Measurements from ENCODE around the gene KCNMA1. TPM values are rescaled to one million over a fixed set of nuclear protein-coding genes. Genes with fewer than 3 reads are reported as not detected.

The KCNMA1 gene
- total and polyA plus RNA-seq, 2 donors from 2014 or later, result 4.2 to 8.9 TPM

GRCh38 chr10:77117501-77117900, 520.1 kb downstream of the KCNMA1 start:
- Histone ChIP-seq H3K4me3 (ENCODE audit: low read length in 3 of 3) (no peak overlapping the region), H3K27ac (ENCODE audit: low read depth in 2 of 2, low read length in 2 of 2) (no peak overlapping the region), H3K36me3 (ENCODE audit: control insufficient read depth in 2 of 3, insufficient read depth in 3 of 3, low read length in 3 of 3) (no peaks in the 10 kb centered on the region), H3K9ac (ENCODE audit: low read length in 3 of 3) (no peak overlapping the region), H3K27me3 (ENCODE audit: control insufficient read depth, insufficient read depth, low read length) (no peaks in the 10 kb centered on the region), H3K9me3 (ENCODE audit: control insufficient read depth in 2 of 3, insufficient read depth in 1 of 3, low read length in 3 of 3) (no peaks in the 10 kb centered on the region), H3K4me1 (ENCODE audit: control insufficient read depth in 2 of 3, insufficient read depth in 2 of 3, low read depth in 1 of 3, low read length in 3 of 3) (no peaks in the 10 kb centered on the region)
- intact Hi-C loops (cut with DNase I), result no loop called here
- DNase-seq, result no peak
- TF ChIP-seq CTCF (IDR thresholded peaks at IDR 0.05; ENCODE audit: borderline replicate concordance, extremely low read depth, insufficient read depth), result no peak
- no peak for FAIRE-seq

GRCh38 chr10:77116904-77117303, 520.7 kb downstream of the KCNMA1 start:
- TF ChIP-seq CTCF (IDR thresholded peaks at IDR 0.05; ENCODE audit: borderline replicate concordance, extremely low read depth, insufficient read depth), result no peak
- no peaks in the 10 kb centered on the region for H3K9me3 ChIP-seq (ENCODE audit: control insufficient read depth in 2 of 3, insufficient read depth in 1 of 3, low read length in 3 of 3)
- no peaks in the 10 kb centered on the region for H3K36me3 ChIP-seq (ENCODE audit: control insufficient read depth in 2 of 3, insufficient read depth in 3 of 3, low read length in 3 of 3)
- DNase-seq (no peak), FAIRE-seq (no peak)
- H3K4me1 ChIP-seq (ENCODE audit: control insufficient read depth in 2 of 3, insufficient read depth in 2 of 3, low read depth in 1 of 3, low read length in 3 of 3), result no peaks in the 10 kb centered on the region
- intact Hi-C loops (cut with DNase I), result no loop called here
- no peaks in the 10 kb centered on the region for H3K27me3 ChIP-seq (ENCODE audit: control insufficient read depth, insufficient read depth, low read length)
- no peak overlapping the region for H3K9ac ChIP-seq (ENCODE audit: low read length in 3 of 3)
- H3K4me3 ChIP-seq (ENCODE audit: low read length in 3 of 3), result no peak overlapping the region
- no peak overlapping the region for H3K27ac ChIP-seq (ENCODE audit: low read depth in 2 of 2, low read length in 2 of 2)

- intact Hi-C loops (cut with DNase I), result no loop called here
- Histone ChIP-seq H3K27me3 (ENCODE audit: control insufficient read depth, insufficient read depth, low read length) (no peaks in the 10 kb centered on the region), H3K9ac (ENCODE audit: low read length in 3 of 3) (no peak overlapping the region), H3K4me3 (ENCODE audit: low read length in 3 of 3) (no peak overlapping the region), H3K4me1 (ENCODE audit: control insufficient read depth in 2 of 3, insufficient read depth in 2 of 3, low read depth in 1 of 3, low read length in 3 of 3) (no peaks in the 10 kb centered on the region), H3K9me3 (ENCODE audit: control insufficient read depth in 2 of 3, insufficient read depth in 1 of 3, low read length in 3 of 3) (no peaks in the 10 kb centered on the region), H3K27ac (ENCODE audit: low read depth in 2 of 2, low read length in 2 of 2) (no peak overlapping the region), H3K36me3 (ENCODE audit: control insufficient read depth in 2 of 3, insufficient read depth in 3 of 3, low read length in 3 of 3) (no peaks in the 10 kb centered on the region)
- FAIRE-seq, result no peak
- no peak for TF ChIP-seq CTCF (IDR thresholded peaks at IDR 0.05; ENCODE audit: borderline replicate concordance, extremely low read depth, insufficient read depth)
- no peak for DNase-seq
Measured at GRCh38 chr10:77114181-77114821, 523.3 kb downstream of the KCNMA1 start.

All from kidney (tissue), 14 donors.